Keratinocyte (primary cell): ENCODE data around the gene CIDEA.

ENCODE experiments used
- EZH2 ChIP-seq: IDR thresholded peaks from one replicate; pipeline ENCODE4 v1.6.1; 2012; ENCODE audit warnings: inconsistent platforms, mild to moderate bottlenecking, low read length, moderate library complexity
- TF ChIP-seq, protein P1 (sequence below), 3 experiments: IDR thresholded peaks in 1 of 3; conservative IDR thresholded peaks in 1 of 3; optimal IDR thresholded peaks in 1 of 3; 2 replicates in 2 of 3; 3 replicates in 1 of 3; pipeline versions ENCODE3 to v1.5.1; 2011; ENCODE audit warnings: low read length in 3 of 3, mild to moderate bottlenecking in 3 of 3, moderate library complexity in 2 of 3, control low read depth in 1 of 3, inconsistent platforms in 1 of 3; ENCODE audit not compliant: insufficient read depth in 2 of 3; ENCODE audit errors: extremely low read depth in 1 of 3

GRCh38 chr18:12321333-12321732, 67.2 kb downstream of the CIDEA start:
- TF ChIP-seq, protein P1, sequence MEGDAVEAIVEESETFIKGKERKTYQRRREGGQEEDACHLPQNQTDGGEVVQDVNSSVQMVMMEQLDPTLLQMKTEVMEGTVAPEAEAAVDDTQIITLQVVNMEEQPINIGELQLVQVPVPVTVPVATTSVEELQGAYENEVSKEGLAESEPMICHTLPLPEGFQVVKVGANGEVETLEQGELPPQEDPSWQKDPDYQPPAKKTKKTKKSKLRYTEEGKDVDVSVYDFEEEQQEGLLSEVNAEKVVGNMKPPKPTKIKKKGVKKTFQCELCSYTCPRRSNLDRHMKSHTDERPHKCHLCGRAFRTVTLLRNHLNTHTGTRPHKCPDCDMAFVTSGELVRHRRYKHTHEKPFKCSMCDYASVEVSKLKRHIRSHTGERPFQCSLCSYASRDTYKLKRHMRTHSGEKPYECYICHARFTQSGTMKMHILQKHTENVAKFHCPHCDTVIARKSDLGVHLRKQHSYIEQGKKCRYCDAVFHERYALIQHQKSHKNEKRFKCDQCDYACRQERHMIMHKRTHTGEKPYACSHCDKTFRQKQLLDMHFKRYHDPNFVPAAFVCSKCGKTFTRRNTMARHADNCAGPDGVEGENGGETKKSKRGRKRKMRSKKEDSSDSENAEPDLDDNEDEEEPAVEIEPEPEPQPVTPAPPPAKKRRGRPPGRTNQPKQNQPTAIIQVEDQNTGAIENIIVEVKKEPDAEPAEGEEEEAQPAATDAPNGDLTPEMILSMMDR (optimal IDR thresholded peaks at IDR 0.05 in 1 of 3, IDR thresholded peaks at IDR 0.05 in 1 of 3, conservative IDR thresholded peaks at IDR 0.05 in 1 of 3; ENCODE audit: extremely low read depth in 1 of 3, insufficient read depth in 2 of 3, low read length in 3 of 3), result no peak
- no peak for TF ChIP-seq EZH2
